Measurements from ENCODE around the gene ARNT2. TPM values are rescaled to one million over a fixed set of nuclear protein-coding genes. Genes with fewer than 3 reads are reported as not detected.
"Not testable (repeated sequence)": the region's sequence is repeated elsewhere in the genome, so short reads cannot be mapped to it uniquely, and the experiment has no call there.

The ARNT2 gene
- total RNA-seq, 1 donor from 2014 or later = 9.1 TPM

DNA sequence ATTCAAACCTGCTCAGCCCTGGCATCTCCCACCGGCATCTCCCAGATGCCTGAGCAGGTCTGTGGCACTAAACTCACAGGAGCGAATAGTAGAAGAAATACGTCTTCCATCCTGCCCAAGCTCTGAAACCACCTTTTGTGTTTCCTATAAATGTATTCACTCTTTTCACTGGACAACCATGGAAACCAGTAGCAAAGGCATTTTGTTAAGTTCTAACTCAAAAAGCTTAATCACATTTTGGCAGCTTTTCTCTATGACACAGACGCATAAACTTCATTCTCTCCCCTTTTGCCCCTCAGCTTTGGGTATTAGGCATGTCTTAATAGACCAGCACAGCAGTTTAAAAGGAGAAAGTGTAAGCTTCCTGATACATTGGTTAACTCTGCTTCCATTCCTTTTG lies 24.5 kb upstream of the ARNT2 start:
- H3K4me3 ChIP-seq (ENCODE audit: low read depth, low read length) = no peak overlapping the region
- TF ChIP-seq, protein P1, sequence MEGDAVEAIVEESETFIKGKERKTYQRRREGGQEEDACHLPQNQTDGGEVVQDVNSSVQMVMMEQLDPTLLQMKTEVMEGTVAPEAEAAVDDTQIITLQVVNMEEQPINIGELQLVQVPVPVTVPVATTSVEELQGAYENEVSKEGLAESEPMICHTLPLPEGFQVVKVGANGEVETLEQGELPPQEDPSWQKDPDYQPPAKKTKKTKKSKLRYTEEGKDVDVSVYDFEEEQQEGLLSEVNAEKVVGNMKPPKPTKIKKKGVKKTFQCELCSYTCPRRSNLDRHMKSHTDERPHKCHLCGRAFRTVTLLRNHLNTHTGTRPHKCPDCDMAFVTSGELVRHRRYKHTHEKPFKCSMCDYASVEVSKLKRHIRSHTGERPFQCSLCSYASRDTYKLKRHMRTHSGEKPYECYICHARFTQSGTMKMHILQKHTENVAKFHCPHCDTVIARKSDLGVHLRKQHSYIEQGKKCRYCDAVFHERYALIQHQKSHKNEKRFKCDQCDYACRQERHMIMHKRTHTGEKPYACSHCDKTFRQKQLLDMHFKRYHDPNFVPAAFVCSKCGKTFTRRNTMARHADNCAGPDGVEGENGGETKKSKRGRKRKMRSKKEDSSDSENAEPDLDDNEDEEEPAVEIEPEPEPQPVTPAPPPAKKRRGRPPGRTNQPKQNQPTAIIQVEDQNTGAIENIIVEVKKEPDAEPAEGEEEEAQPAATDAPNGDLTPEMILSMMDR (conservative IDR thresholded peaks at IDR 0.05; ENCODE audit: low read depth, low read length) = no peak

DNA sequence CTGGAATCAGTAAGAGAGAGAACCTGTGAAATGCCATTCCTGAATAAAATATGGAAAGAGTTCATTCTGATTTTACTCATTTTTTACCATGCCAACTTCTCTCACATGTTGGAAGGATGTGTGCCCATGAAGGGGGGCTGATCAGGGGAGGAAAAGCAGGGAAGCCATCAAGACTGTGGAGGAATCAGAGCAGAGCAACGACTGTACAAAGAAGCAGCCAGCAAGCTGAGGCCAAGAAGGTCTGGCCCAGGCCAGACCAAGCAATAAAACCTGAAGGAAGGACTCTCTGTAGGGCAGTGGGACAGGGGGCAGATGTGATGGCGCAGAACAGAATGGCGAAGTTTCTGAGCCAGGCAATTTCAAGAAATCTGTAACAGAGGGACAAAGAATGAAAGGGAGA lies 24.0 kb upstream of the ARNT2 start:
- TF ChIP-seq, protein P1 (conservative IDR thresholded peaks at IDR 0.05; ENCODE audit: low read depth, low read length) = no peak
- H3K4me3 ChIP-seq (ENCODE audit: low read depth, low read length) = no peak overlapping the region
- DNase-seq (ENCODE audit: low read depth) = no peak

More for the DNA sequence above, 24.5 kb upstream of the ARNT2 start:
- DNase-seq (ENCODE audit: low read depth) = no peak

DNA sequence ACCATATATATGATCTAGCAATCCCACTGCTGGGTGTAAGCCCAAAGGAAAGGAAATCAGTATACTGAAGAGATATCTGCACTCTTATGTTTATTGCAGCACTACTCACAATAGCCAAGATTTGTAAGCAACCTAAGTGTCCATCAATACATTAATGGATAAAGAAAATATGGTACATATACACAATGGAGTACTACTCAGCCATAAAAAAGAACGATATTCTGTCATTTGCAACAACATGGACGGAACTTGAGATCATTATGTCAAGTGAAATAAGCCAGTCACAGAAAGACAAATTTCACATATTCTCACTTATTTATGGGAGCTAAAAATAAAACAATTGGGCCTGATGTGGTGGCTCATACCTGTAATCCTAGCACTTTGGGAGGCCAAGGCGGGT lies 21.9 kb upstream of the ARNT2 start:
- TF ChIP-seq, protein P1 (conservative IDR thresholded peaks at IDR 0.05; ENCODE audit: low read depth, low read length) = no peak
- H3K4me3 ChIP-seq (ENCODE audit: low read depth, low read length) = no peak overlapping the region
- DNase-seq (ENCODE audit: low read depth) = no peak

DNA sequence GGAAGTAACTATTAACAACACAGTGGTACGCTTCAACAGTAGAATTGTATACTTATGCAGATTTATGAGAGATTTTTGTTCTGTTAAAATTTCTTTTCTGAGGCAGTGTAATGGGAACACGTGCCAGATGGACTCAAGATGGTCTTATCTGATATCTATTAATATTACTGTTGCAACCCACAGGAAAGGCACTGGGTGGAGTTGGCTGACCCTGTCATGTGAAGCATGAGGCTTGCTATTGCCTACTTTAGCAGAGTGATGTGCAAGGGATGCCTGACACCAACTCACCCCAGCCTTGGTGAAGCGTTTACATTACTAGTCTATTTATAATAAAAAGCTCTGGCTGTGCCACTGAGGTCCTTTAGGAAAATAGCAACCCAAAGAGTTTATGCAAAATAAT lies 19.8 kb upstream of the ARNT2 start:
- no peak for DNase-seq (ENCODE audit: low read depth)
- TF ChIP-seq, protein P1 (conservative IDR thresholded peaks at IDR 0.05; ENCODE audit: low read depth, low read length) = no peak
- H3K4me3 ChIP-seq (ENCODE audit: low read depth, low read length) = no peak overlapping the region

DNA sequence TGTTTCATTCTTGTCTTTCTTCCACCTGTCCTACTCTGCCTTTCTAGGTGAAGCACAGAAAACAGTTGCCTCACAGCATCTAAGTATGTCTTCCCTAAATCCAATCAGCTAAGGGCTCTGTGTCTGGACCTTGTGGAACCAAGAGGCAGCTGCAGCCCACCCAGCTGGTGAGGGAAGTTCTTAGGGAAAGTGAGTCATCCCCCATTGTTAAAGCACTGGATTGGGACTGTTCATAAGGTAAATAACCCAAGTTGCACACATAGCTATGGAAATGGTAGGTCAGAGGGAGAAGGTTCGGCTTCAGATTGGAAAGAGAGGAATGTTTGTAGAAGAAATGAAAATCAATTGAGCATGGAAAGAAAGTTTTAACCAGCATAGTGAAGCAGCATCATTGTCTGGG lies 18.0 kb upstream of the ARNT2 start:
- TF ChIP-seq, protein P1 (conservative IDR thresholded peaks at IDR 0.05; ENCODE audit: low read depth, low read length) = no peak
- no peak overlapping the region for H3K4me3 ChIP-seq (ENCODE audit: low read depth, low read length)
- DNase-seq (ENCODE audit: low read depth) = no peak

DNA sequence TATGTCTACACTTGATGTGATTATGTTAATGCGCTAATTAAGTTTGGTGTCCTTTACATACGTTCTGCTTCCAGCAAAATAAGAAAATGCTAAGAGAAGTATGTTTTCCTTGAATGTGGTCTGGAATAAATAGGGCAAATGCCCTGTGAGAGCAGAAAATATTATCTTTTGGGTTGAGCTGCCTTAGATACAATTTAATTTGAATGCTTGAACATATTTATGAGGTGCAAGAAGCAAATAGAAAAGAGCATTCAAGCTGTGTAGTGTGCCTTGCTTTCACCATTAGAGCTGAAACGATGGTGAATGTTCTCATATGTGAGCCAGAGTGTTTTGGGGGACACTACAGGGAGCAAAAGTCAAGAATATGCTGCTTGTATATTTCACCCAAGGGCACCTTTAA lies 15.9 kb upstream of the ARNT2 start:
- H3K4me3 ChIP-seq (ENCODE audit: low read depth, low read length) = no peak overlapping the region
- DNase-seq (ENCODE audit: low read depth) = no peak
- TF ChIP-seq, protein P1 (conservative IDR thresholded peaks at IDR 0.05; ENCODE audit: low read depth, low read length) = no peak

DNA sequence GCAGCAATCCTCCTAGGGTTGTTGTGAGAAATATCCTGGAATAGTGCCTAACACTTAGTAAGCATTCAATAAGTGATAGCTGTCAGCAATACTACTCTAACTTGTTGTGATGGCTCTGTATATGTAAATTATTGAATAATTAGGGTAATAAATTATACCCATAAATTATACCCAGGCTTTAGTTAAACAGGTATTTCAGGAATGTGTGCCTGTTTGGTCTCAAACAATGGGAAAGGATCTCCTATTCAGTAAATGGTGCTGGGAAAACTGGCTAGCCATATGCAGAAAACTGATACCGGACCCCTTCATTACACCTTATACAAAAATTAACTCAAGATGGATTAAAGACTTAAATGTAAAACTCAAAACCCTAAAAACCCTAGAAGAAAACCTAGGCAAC lies 14.8 kb upstream of the ARNT2 start:
- no peak for DNase-seq (ENCODE audit: low read depth)
- no peak overlapping the region for H3K4me3 ChIP-seq (ENCODE audit: low read depth, low read length)
- TF ChIP-seq, protein P1 (conservative IDR thresholded peaks at IDR 0.05; ENCODE audit: low read depth, low read length) = no peak

DNA sequence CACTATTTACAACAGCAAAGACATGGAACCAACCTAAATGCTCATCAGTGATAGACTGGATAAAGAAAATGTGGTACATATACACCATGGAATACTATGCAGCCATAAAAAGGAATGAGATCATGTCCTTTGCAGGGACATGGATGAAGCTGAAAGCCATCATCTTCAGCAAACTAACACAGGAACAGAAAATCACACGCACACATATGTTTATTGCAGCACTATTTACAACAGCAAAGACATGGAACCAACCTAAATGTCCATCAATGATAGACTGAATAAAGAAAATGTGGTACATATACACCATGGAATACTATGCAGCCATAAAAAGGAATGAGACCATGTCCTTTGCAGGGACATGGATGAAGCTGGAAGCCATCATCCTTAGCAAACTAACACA lies 13.2 kb upstream of the ARNT2 start:
- not testable (repeated sequence) for DNase-seq (ENCODE audit: low read depth); H3K4me3 ChIP-seq (ENCODE audit: low read depth, low read length)

Measured in epithelial cell of proximal tubule (primary cell).